KMS-11 (cell line): ENCODE results near the gene GRIPAP1.

Experiments used
- H2AFZ ChIP-seq: fragments of 200-600 bp; sonication (generic); 2 replicates; pipeline ENCODE4 v1.6.1; 2016; ENCODE audit warnings: antibody characterized with exemption, mixed run types, low read depth
- H3K27ac ChIP-seq: fragments of 200-600 bp; sonication (generic); 2 replicates; pipeline ENCODE4 v1.6.1; 2016; ENCODE audit warnings: mild to moderate bottlenecking, mixed run types
- H3K27me3 ChIP-seq: fragments of 200-600 bp; sonication (generic); 2 replicates; pipeline ENCODE4 v1.6.1; 2017; ENCODE audit warnings: mild to moderate bottlenecking, low read depth, mixed run types, moderate library complexity; ENCODE audit not compliant: insufficient read depth
- H3K36me3 ChIP-seq: fragments of 200-600 bp; sonication (generic); 2 replicates; pipeline ENCODE4 v1.6.1; 2017; ENCODE audit warnings: mild to moderate bottlenecking, mixed run types; ENCODE audit not compliant: insufficient read depth
- H3K4me1 ChIP-seq: fragments of 200-600 bp; sonication (generic); 2 replicates; pipeline ENCODE4 v1.6.1; 2016; ENCODE audit warnings: mild to moderate bottlenecking, low read depth, mixed run types; ENCODE audit not compliant: poor library complexity, severe bottlenecking
- H3K4me2 ChIP-seq: fragments of 200-600 bp; sonication (generic); 2 replicates; pipeline ENCODE4 v1.7.0; 2016; ENCODE audit warnings: mild to moderate bottlenecking, mixed run types
- H3K4me3 ChIP-seq: fragments of 200-600 bp; sonication (generic); IDR thresholded peaks from 2 replicates; pipeline ENCODE4 v1.6.1; 2017; ENCODE audit warnings: low read depth, low read length, mixed read lengths; ENCODE audit not compliant: insufficient read depth
- H3K79me2 ChIP-seq: fragments of 200-600 bp; sonication (generic); 2 replicates; pipeline ENCODE4 v1.6.1; 2016; ENCODE audit warnings: low read depth, mixed run types; ENCODE audit not compliant: insufficient read depth
- H3K9ac ChIP-seq: fragments of 200-600 bp; sonication (generic); 2 replicates; pipeline ENCODE4 v1.6.1; 2016; ENCODE audit warnings: mild to moderate bottlenecking, mixed run types
- H4K20me1 ChIP-seq: fragments of 200-600 bp; sonication (generic); 2 replicates; pipeline ENCODE4 v1.6.1; 2016; ENCODE audit warnings: mild to moderate bottlenecking, mixed run types; ENCODE audit not compliant: insufficient read depth
- CTCF ChIP-seq: fragments of 200-600 bp; sonication (generic); conservative IDR thresholded peaks from 2 replicates; pipeline ENCODE4 v1.6.1; 2017; ENCODE audit warnings: low read depth, mild to moderate bottlenecking, antibody characterized with exemption, low read length, moderate library complexity, mixed read lengths

Gene GRIPAP1

GRCh38 chrX:48957827-48958634 lies 44.0 kb downstream of the GRIPAP1 start:
- H3K27me3 ChIP-seq = no peaks in the 10 kb centered on the region
- peak overlapping the region; percentile 51; the same call in 1 of the 2 replicates for H3K4me2 ChIP-seq
- H3K9ac ChIP-seq = peak overlapping the region; percentile 58; the same call in 1 of the 2 replicates
- peak overlapping the region; percentile 66; the same call in 1 of the 2 replicates for H2AFZ ChIP-seq
- no peak for TF ChIP-seq CTCF
- H3K4me1 ChIP-seq = peaks cover 19% of the 10 kb centered on the region
- no peak overlapping the region for H3K4me3 ChIP-seq
- peaks cover 16% of the 10 kb centered on the region; the same call in 1 of the 2 replicates for H3K79me2 ChIP-seq
- H4K20me1 ChIP-seq = no peaks in the 10 kb centered on the region
- H3K36me3 ChIP-seq = no peaks in the 10 kb centered on the region
- peak overlapping the region; percentile 67 for H3K27ac ChIP-seq

- Histone ChIP-seq H3K27me3 (no peaks in the 10 kb centered on the region), H2AFZ (peak within 1 kb of the TSS; percentile 66; the same call in 1 of the 2 replicates), H3K9ac (peak within 1 kb of the TSS; percentile 58; the same call in 1 of the 2 replicates), H3K27ac (peak within 1 kb of the TSS; percentile 67), H3K4me3 (no peak within 1 kb of the TSS), H3K4me2 (peak within 1 kb of the TSS; percentile 69), H3K36me3 (no peaks in the 10 kb centered on the region), H4K20me1 (no peaks in the 10 kb centered on the region), H3K4me1 (peaks cover 19% of the 10 kb centered on the region), H3K79me2 (peaks cover 16% of the 10 kb centered on the region; the same call in 1 of the 2 replicates)
- TF ChIP-seq CTCF = no peak
Observed at GRCh38 chrX:48957477-48957826, 44.6 kb downstream of the GRIPAP1 start, which contains the start of gene OTUD5. Gene OTUD5, minus strand, starts transcription at chrX:48957607. Its CDS starts 37 bp downstream, at chrX:48957570.

GRCh38 chrX:48956728-48957414 lies 45.2 kb downstream of the GRIPAP1 start:
- Histone ChIP-seq H3K4me3 (no peak overlapping the region), H3K27ac (no peak overlapping the region; the same call in 1 of the 2 replicates), H3K4me1 (peaks cover 19% of the 10 kb centered on the region), H3K79me2 (peaks cover 21% of the 10 kb centered on the region; the same call in 1 of the 2 replicates), H3K27me3 (no peaks in the 10 kb centered on the region), H3K4me2 (peak overlapping the region; percentile 69), H4K20me1 (no peaks in the 10 kb centered on the region), H3K36me3 (no peaks in the 10 kb centered on the region), H3K9ac (peak overlapping the region; percentile 58; the same call in 1 of the 2 replicates), H2AFZ (no peak overlapping the region)
- no peak for TF ChIP-seq CTCF

- TF ChIP-seq CTCF = no peak
- Histone ChIP-seq H3K4me1 (peaks cover 55% of the 10 kb centered on the region), H2AFZ (no peak overlapping the region), H3K27me3 (no peaks in the 10 kb centered on the region), H3K79me2 (peaks cover 32% of the 10 kb centered on the region; the same call in 1 of the 2 replicates), H3K9ac (no peak overlapping the region), H3K4me3 (no peak overlapping the region), H3K27ac (no peak overlapping the region), H3K36me3 (no peaks in the 10 kb centered on the region), H4K20me1 (no peaks in the 10 kb centered on the region), H3K4me2 (no peak overlapping the region)
Observed at GRCh38 chrX:48948589-48948988, 53.5 kb downstream of the GRIPAP1 start.
